ENCODE results near the gene PHF8. TPM values are rescaled to one million over a fixed set of nuclear protein-coding genes. Genes with fewer than 3 reads are reported as not detected.

Gene PHF8
- total RNA-seq, 1 donor from 2014 or later: 47.8 TPM

- Mint-ChIP-seq H3K27ac (no peak overlapping the region), H3K9me3 (ENCODE audit: low read depth) (peaks cover 18% of the 10 kb centered on the region), H3K36me3 (ENCODE audit: insufficient read depth) (no peaks in the 10 kb centered on the region), H3K4me3 (ENCODE audit: low read depth) (no peak overlapping the region), H3K4me1 (ENCODE audit: low read depth) (no peaks in the 10 kb centered on the region), H3K27me3 (no peaks in the 10 kb centered on the region)
- DNase-seq (ENCODE audit: low spot score, unreplicated experiment): no peak
- TF ChIP-seq CTCF (IDR thresholded peaks at IDR 0.05; ENCODE audit: unreplicated experiment): no peak
Measured at GRCh38 chrX:53926030-53926429, 118.2 kb downstream of the PHF8 start.

GRCh38 chrX:53918702-53919101 lies 125.6 kb downstream of the PHF8 start:
- DNase-seq (ENCODE audit: low spot score, unreplicated experiment): no peak
- H3K4me3 Mint-ChIP-seq (ENCODE audit: low read depth): no peak overlapping the region
- TF ChIP-seq CTCF (IDR thresholded peaks at IDR 0.05; ENCODE audit: unreplicated experiment): no peak
- peaks cover 14% of the 10 kb centered on the region for H3K9me3 Mint-ChIP-seq (ENCODE audit: low read depth)
- H3K27ac Mint-ChIP-seq: no peak overlapping the region
- no peaks in the 10 kb centered on the region for H3K36me3 Mint-ChIP-seq (ENCODE audit: insufficient read depth)
- H3K27me3 Mint-ChIP-seq: no peaks in the 10 kb centered on the region
- H3K4me1 Mint-ChIP-seq (ENCODE audit: low read depth): no peaks in the 10 kb centered on the region

- Mint-ChIP-seq H3K36me3 (ENCODE audit: insufficient read depth) (peaks cover 5% of the 10 kb centered on the region), H3K27me3 (no peaks in the 10 kb centered on the region), H3K9me3 (ENCODE audit: low read depth) (peaks cover 40% of the 10 kb centered on the region), H3K4me3 (ENCODE audit: low read depth) (no peak overlapping the region), H3K27ac (no peak overlapping the region), H3K4me1 (ENCODE audit: low read depth) (peaks cover 2% of the 10 kb centered on the region)
- no peak for TF ChIP-seq CTCF (IDR thresholded peaks at IDR 0.05; ENCODE audit: unreplicated experiment)
- DNase-seq (ENCODE audit: low spot score, unreplicated experiment): no peak
Measured at GRCh38 chrX:53900623-53901022, 143.7 kb downstream of the PHF8 start.

- Mint-ChIP-seq H3K27me3 (no peaks in the 10 kb centered on the region), H3K27ac (no peak overlapping the region), H3K4me1 (ENCODE audit: low read depth) (peaks cover 2% of the 10 kb centered on the region), H3K36me3 (ENCODE audit: insufficient read depth) (peaks cover 5% of the 10 kb centered on the region), H3K9me3 (ENCODE audit: low read depth) (peaks cover 44% of the 10 kb centered on the region), H3K4me3 (ENCODE audit: low read depth) (no peak overlapping the region)
- no peak for TF ChIP-seq CTCF (IDR thresholded peaks at IDR 0.05; ENCODE audit: unreplicated experiment)
- DNase-seq (ENCODE audit: low spot score, unreplicated experiment): no peak
Measured at GRCh38 chrX:53895270-53895669, 149.0 kb downstream of the PHF8 start.

Other genes with a start within 250 kb of the PHF8 start
- gene FAM120C, start 138.8 kb upstream of the PHF8 start, total RNA-seq: 12.4 and 14.0 TPM in 2 replicates

Data from progenitor cell of endocrine pancreas (in vitro differentiated cells).